ENCODE data around the gene WDFY2. TPM values are rescaled to one million over a fixed set of nuclear protein-coding genes. Genes with fewer than 3 reads are reported as not detected.

WDFY2 gene
- total RNA-seq, 4 donors from 2014 or later: 5.2 to 11.5 (median 8.5) TPM

DNA sequence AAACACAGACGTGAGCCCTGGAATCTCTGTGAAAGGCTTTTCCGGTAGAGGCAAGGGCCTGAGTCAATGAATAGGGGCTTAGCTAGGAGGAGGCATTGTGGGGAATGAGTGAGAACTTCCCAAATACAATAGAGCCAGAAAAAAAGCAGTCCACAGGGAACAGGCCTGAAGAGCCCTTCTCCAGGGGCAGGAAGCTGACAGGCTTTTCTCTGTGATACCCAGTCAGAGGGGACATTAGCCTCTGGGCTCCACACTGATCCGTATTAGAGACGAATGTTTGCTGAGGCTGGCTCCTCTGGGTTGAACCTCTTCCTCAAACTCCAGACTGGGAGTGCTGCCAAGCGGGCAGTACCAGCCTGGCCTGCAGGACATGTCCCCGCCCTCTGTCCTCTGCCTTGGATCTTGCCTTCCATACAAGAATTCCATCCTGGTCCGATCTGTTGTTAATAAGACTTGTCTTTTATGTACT is 217.4 kb downstream of the WDFY2 start:
- ATAC-seq: no peak
- peaks cover 0 to 25% of the 10 kb centered on the region in 2 donors for H3K36me3 ChIP-seq
- H3K27ac ChIP-seq: peak overlapping the region; percentile 97 to 100 (median 98)
- no peak overlapping the region for H3K4me3 ChIP-seq
- no peaks in the 10 kb centered on the region for H3K27me3 ChIP-seq
- WGBS, 2 donors (ENCODE audit: low coverage in 1 of 2): 40 to 73% methylated on average over 2 to 3 of the region's 7 CpGs
- peaks cover 2 to 64% (median 27%) of the 10 kb centered on the region in 3 donors for H3K4me1 ChIP-seq
- TF ChIP-seq POLR2AphosphoS5 (IDR thresholded peaks at IDR 0.05) (peak; percentile 32), EP300 (IDR thresholded peaks at IDR 0.05) (no peak)
- H3K9me3 ChIP-seq: no peaks in the 10 kb centered on the region

DNA sequence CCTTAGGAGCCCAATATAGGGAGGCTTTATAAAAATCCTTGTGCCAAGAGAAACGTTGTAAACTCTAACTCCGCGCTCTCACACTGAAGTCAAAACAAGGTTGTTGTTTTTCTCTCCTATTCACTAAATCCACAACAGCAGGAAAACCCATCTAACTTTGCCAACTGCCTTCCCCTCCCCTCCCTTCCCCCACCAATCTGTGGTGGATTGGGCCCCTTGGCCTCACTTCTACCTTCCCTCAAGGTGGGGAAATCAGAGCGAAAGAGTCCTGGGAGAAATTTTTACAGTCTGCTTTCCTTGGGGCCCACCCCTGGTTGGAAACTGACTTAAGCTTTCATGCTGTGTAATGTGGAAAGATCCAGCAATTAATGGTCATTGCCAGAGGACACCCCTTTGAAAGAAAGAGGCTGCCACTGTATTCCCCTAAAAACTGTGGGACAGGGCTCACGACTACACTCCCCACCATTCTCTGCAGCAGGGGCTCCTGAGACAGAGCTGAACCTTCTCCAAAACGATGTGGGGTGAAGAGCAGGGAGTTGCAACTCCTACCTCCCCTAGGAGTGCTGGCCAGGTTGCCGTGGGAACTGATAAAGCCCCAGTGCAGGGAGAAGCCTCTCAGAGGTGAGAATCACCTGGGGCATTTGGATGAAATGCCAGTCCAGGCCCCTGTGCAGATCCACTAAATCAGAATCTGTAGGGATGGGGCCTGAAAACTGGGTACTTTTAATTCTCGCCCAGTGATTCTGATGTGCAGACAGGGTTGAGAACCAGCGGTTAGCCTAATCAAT is 218.6 kb downstream of the WDFY2 start:
- H3K4me3 ChIP-seq: peak overlapping the region; percentile 81 to 87
- H3K27ac ChIP-seq: peak overlapping the region; percentile 97 to 100 (median 98)
- no peaks in the 10 kb centered on the region for H3K27me3 ChIP-seq
- H3K4me1 ChIP-seq: peaks cover 2 to 64% (median 27%) of the 10 kb centered on the region in 3 donors
- 46 to 80% methylated on average over 3 of the region's 9 CpGs for WGBS, 2 donors (ENCODE audit: low coverage in 1 of 2)
- no peaks in the 10 kb centered on the region for H3K9me3 ChIP-seq
- H3K36me3 ChIP-seq: peaks cover 0 to 14% of the 10 kb centered on the region in 2 donors
- no peak for ATAC-seq
- TF ChIP-seq POLR2AphosphoS5 (IDR thresholded peaks at IDR 0.05) (no peak), EP300 (IDR thresholded peaks at IDR 0.05) (no peak), POLR2A (IDR thresholded peaks at IDR 0.05) (no peak)
- TF ChIP-seq, protein P1, sequence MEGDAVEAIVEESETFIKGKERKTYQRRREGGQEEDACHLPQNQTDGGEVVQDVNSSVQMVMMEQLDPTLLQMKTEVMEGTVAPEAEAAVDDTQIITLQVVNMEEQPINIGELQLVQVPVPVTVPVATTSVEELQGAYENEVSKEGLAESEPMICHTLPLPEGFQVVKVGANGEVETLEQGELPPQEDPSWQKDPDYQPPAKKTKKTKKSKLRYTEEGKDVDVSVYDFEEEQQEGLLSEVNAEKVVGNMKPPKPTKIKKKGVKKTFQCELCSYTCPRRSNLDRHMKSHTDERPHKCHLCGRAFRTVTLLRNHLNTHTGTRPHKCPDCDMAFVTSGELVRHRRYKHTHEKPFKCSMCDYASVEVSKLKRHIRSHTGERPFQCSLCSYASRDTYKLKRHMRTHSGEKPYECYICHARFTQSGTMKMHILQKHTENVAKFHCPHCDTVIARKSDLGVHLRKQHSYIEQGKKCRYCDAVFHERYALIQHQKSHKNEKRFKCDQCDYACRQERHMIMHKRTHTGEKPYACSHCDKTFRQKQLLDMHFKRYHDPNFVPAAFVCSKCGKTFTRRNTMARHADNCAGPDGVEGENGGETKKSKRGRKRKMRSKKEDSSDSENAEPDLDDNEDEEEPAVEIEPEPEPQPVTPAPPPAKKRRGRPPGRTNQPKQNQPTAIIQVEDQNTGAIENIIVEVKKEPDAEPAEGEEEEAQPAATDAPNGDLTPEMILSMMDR (IDR thresholded peaks at IDR 0.05): no peak

- no CpG with 5 or more reads among the region's 91 CpGs for WGBS, 2 donors (ENCODE audit: low coverage in 1 of 2)
- H3K27me3 ChIP-seq: no peaks in the 10 kb centered on the region
- peaks cover 0 to 6% of the 10 kb centered on the region in 2 donors for H3K36me3 ChIP-seq
- H3K27ac ChIP-seq: peak within 1 kb of the TSS; percentile 97 to 100 (median 98)
- peak within 1 kb of the TSS; percentile 81 to 87 for H3K4me3 ChIP-seq
- TF ChIP-seq EP300 (IDR thresholded peaks at IDR 0.05): no peak
- peak; percentile 77 for TF ChIP-seq POLR2AphosphoS5 (IDR thresholded peaks at IDR 0.05)
- TF ChIP-seq POLR2A (IDR thresholded peaks at IDR 0.05): peak; percentile 95 to 97
- TF ChIP-seq, protein P1 (IDR thresholded peaks at IDR 0.05): peak in 1 of 4 experiments; percentile 11
- peaks cover 2 to 64% (median 27%) of the 10 kb centered on the region in 3 donors for H3K4me1 ChIP-seq
- ATAC-seq: peak; percentile 93
- H3K9me3 ChIP-seq: no peaks in the 10 kb centered on the region
Observed at GRCh38 chr13:51803422-51804294, 219.4 kb downstream of the WDFY2 start, which contains the start of gene DHRS12. Gene DHRS12, minus strand, starts transcription at chr13:51804163. Its CDS starts 4,504 bp downstream, at chr13:51799659.

DNA sequence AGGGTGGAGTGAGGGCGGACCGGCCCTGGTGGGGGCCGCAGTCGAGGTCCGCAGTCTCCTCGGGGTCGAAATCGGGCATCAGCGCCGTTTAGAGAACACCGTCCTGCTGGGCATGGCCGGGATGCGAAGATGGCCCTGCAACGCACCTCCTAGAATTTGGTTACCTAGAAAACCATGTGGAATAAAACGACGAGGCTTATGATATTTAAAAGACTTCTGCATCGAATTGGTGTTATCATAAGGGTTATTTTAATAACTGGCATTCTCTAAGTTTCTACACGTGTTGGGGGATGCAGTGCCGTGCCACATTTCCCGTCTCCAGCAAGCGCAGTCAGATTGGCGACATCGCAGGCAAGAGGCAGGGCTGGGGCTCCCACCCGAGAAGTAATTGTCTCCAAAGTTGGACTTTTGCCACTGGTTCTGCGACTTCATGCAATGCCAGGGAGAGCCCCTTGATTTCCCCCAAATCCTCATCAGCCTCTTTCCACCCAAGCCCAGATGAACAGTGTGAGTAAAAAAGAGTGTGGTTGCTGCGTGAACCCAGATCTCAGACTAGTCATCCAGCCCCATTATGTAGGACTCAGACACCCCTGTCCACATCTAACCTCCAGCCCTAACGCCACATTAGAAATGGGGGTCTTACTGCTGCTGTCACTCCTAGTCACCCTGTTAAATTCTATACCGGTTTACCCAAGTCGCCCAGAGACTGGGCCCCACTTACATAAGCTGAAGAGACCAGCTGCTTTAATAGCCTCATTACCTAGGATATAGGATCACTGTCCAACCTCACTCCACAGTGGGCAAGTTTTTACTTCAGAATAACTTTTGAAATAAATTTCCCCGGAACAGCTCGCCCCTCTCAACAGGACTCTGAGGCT is 220.3 kb downstream of the WDFY2 start:
- TF ChIP-seq, protein P1 (IDR thresholded peaks at IDR 0.05): peak in 1 of 4 experiments; percentile 19
- TF ChIP-seq POLR2A (IDR thresholded peaks at IDR 0.05) (no peak), POLR2AphosphoS5 (IDR thresholded peaks at IDR 0.05) (peak; percentile 38), EP300 (IDR thresholded peaks at IDR 0.05) (no peak)
- Histone ChIP-seq H3K27ac (peak overlapping the region; percentile 97 to 100 (median 98)), H3K36me3 (no peaks in the 10 kb centered on the region), H3K4me3 (peak overlapping the region; percentile 81 to 87), H3K9me3 (no peaks in the 10 kb centered on the region), H3K4me1 (peaks cover 2 to 64% (median 27%) of the 10 kb centered on the region in 3 donors), H3K27me3 (no peaks in the 10 kb centered on the region)
- WGBS, 2 donors (ENCODE audit: low coverage in 1 of 2): 39 to 40% methylated on average over 5 to 8 of the region's 31 CpGs
- ATAC-seq: no peak
